GM12873 (cell line): Measurements from ENCODE around the gene LPAR1.

Experiments used
- TF ChIP-seq, protein P1 (sequence below): IDR thresholded peaks from 2 replicates; pipeline ENCODE4 v1.5.1; 2012; ENCODE audit warnings: low read depth, mild to moderate bottlenecking, moderate library complexity, low read length, control low read depth; ENCODE audit not compliant: insufficient read depth; ENCODE audit errors: missing control alignments

Gene LPAR1

DNA sequence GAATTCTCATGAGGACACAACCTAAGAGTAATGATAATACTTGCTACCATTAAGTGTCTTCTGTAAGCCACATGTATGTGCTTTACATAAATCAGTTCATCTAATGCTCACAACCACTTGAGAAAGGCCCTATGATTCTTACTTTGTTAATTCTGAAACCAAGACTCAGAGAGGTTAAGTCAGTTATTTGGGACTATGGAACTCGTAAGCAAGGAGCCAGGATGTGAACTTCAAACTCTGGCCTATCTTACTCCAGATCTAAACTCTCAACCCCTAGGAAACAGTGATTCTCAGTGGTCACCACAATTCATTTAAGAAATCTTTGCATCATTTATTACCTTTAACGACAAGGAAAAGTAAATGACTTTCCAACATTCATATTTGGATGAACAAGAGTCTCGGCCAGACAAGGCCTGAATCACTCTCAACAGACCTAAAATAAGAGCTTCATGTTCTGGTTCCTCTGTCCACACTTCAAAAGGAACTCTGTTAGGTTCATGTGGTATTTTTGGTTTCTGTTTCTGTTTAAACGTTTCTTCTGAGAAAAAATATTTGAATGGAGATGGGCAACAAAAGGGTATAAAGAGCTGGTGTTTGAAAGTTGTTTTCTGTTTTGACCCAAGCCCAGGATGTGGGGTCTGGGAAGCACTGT, 104.8 kb downstream of the LPAR1 start:
- TF ChIP-seq, protein P1, sequence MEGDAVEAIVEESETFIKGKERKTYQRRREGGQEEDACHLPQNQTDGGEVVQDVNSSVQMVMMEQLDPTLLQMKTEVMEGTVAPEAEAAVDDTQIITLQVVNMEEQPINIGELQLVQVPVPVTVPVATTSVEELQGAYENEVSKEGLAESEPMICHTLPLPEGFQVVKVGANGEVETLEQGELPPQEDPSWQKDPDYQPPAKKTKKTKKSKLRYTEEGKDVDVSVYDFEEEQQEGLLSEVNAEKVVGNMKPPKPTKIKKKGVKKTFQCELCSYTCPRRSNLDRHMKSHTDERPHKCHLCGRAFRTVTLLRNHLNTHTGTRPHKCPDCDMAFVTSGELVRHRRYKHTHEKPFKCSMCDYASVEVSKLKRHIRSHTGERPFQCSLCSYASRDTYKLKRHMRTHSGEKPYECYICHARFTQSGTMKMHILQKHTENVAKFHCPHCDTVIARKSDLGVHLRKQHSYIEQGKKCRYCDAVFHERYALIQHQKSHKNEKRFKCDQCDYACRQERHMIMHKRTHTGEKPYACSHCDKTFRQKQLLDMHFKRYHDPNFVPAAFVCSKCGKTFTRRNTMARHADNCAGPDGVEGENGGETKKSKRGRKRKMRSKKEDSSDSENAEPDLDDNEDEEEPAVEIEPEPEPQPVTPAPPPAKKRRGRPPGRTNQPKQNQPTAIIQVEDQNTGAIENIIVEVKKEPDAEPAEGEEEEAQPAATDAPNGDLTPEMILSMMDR: no peak

GRCh38 chr9:110932863-110933262, 105.4 kb downstream of the LPAR1 start:
- TF ChIP-seq, protein P1: no peak

- TF ChIP-seq, protein P1: no peak
These were observed 109.7 kb downstream of the LPAR1 start for GRCh38 chr9:110928599-110928998.

GRCh38 chr9:110926828-110927487, 111.3 kb downstream of the LPAR1 start:
- TF ChIP-seq, protein P1: no peak

- TF ChIP-seq, protein P1: no peak
These were observed 114.7 kb downstream of the LPAR1 start for GRCh38 chr9:110923601-110924000.

- TF ChIP-seq, protein P1: no peak
These were observed 116.1 kb downstream of the LPAR1 start for GRCh38 chr9:110922145-110922544.

DNA sequence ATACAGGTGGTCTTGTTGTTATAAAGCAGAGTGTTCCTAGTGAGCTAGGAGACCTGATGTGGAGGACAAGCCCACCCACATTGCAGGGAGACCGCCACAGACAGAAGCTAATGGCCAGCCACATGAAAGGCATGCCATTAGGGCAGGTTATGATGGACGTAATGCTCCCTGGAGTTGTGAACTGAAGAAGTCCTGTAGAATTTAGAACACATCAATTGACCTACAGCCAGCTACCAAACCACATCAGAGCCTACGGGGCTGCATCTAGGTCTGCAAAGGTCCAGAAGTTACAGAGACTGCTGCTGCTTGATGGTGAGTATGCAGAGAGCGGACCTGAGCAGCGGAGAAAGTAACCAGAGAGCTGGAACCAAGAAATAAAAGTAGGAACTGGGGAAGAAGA, 116.6 kb downstream of the LPAR1 start:
- TF ChIP-seq, protein P1: no peak
